Loucy (cell line): Measurements from ENCODE around the gene FRS2.

Source experiments
- H2AFZ ChIP-seq: fragments of 200-600 bp; sonication (generic); 2 replicates; pipeline ENCODE4 v1.6.0; 2016; ENCODE audit warnings: antibody characterized with exemption, mild to moderate bottlenecking, low read length, moderate library complexity
- H3F3A ChIP-seq: fragments of 200-600 bp; 2 replicates; pipeline ENCODE4 v1.6.0; 2016; ENCODE audit warnings: antibody characterized with exemption, low read depth, mild to moderate bottlenecking
- H3K27me3 ChIP-seq: fragments of 200-600 bp; sonication (generic); 2 replicates; pipeline ENCODE4 v1.6.1; 2014; ENCODE audit warnings: low read length, mild to moderate bottlenecking; ENCODE audit not compliant: insufficient read depth, poor library complexity, severe bottlenecking
- H3K36me3 ChIP-seq: fragments of 200-600 bp; sonication (generic); 2 replicates; pipeline ENCODE4 v1.6.1; 2016; ENCODE audit warnings: low read length; ENCODE audit not compliant: insufficient read depth
- H3K4me1 ChIP-seq: fragments of 200-600 bp; sonication (generic); 2 replicates; pipeline ENCODE4 v1.5.1; 2014; ENCODE audit warnings: low read length, mild to moderate bottlenecking; ENCODE audit not compliant: insufficient read depth, poor library complexity, severe bottlenecking
- H3K4me2 ChIP-seq: fragments of 200-600 bp; sonication (generic); 2 replicates; pipeline ENCODE4 v1.6.0; 2014; ENCODE audit warnings: antibody characterized with exemption, low read length, low read depth, mild to moderate bottlenecking; ENCODE audit not compliant: poor library complexity, severe bottlenecking
- H3K4me3 ChIP-seq: fragments of 200-600 bp; sonication (generic); 2 replicates; pipeline ENCODE4 v1.5.1; 2014; ENCODE audit warnings: low read length, mild to moderate bottlenecking, mixed read lengths; ENCODE audit not compliant: poor library complexity, severe bottlenecking
- H3K79me2 ChIP-seq: fragments of 200-600 bp; sonication (generic); 2 replicates; pipeline ENCODE4 v1.6.1; 2014; ENCODE audit warnings: low read length; ENCODE audit not compliant: insufficient read depth
- H3K9ac ChIP-seq: fragments of 200-600 bp; sonication (generic); 2 replicates; pipeline ENCODE4 v1.6.0; 2014; ENCODE audit warnings: mild to moderate bottlenecking, low read depth, low read length, moderate library complexity; ENCODE audit not compliant: poor library complexity, severe bottlenecking
- H3K9me2 ChIP-seq: fragments of 200-600 bp; sonication (generic); replicated peaks from 2 replicates; pipeline ENCODE4 v1.6.1; 2016; ENCODE audit warnings: low read depth, low read length, mixed read lengths
- H3K9me3 ChIP-seq: fragments of 200-600 bp; sonication (generic); 2 replicates; pipeline ENCODE4 v1.6.1; 2014; ENCODE audit warnings: mild to moderate bottlenecking, antibody characterized with exemption, low read length, low read depth; ENCODE audit not compliant: insufficient read depth
- H4K20me1 ChIP-seq: fragments of 200-600 bp; sonication (generic); 2 replicates; pipeline ENCODE4 v1.6.0; 2014; ENCODE audit warnings: antibody characterized with exemption, low read length, mild to moderate bottlenecking; ENCODE audit not compliant: insufficient read depth, poor library complexity, severe bottlenecking
- CTCF ChIP-seq: fragments of 200-600 bp; sonication (generic); conservative IDR thresholded peaks from 2 replicates; pipeline ENCODE4 v1.5.1; 2014; ENCODE audit warnings: mild to moderate bottlenecking, antibody characterized with exemption, low read length
- EZH2phosphoT487 ChIP-seq: fragments of 200-600 bp; IDR thresholded peaks from 2 replicates; pipeline ENCODE4 v1.6.1; 2018; ENCODE audit warnings: antibody characterized with exemption, mild to moderate bottlenecking, moderate library complexity, borderline replicate concordance

Gene FRS2

GRCh38 chr12:69524331-69524630, 54.1 kb downstream of the FRS2 start:
- H3K9me2 ChIP-seq: no peaks in the 10 kb centered on the region

DNA sequence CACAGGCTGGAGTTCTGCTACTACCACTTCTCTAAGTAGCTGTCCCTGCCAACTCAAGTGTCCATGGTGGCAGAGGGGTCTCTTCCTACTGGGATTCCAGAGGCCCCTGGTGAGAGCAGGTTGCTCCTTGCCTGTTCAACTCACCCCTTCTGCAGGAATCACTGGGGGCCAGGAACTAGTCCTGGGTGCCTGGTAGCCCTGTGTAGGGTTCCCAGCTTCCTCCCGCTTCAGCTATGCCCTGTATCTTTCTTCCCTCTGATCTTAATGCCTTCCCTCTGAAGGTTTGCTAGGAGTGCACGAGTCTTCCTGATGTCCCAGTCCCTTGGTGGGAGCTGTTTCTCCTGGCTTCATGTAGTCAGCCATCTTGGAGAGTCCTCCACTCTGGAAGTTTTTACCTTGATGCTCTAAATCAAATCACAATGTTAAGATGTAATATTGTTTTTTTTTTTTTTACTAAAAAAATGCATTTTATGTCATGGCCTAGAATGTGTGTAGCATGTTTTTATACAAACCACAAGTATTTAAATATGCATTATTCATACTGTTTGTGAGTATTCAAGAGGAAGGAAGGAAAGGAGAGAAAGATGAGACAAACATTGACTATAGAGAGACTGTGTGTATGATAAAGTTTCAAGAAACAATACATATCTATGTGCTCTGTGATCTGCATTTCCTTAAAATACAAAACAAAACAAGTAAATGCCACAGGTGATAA, 54.7 kb downstream of the FRS2 start:
- Histone ChIP-seq H3K4me3 (no peak overlapping the region), H3K79me2 (peaks cover 83% of the 10 kb centered on the region), H4K20me1 (peaks cover 8% of the 10 kb centered on the region), H3K4me1 (peaks cover 4% of the 10 kb centered on the region), H3K9me2 (no peaks in the 10 kb centered on the region), H3F3A (no peaks in the 10 kb centered on the region), H3K36me3 (no peaks in the 10 kb centered on the region), H3K9me3 (no peaks in the 10 kb centered on the region), H3K4me2 (no peak overlapping the region), H3K27me3 (no peaks in the 10 kb centered on the region), H3K9ac (no peak overlapping the region), H2AFZ (no peak overlapping the region)
- TF ChIP-seq EZH2phosphoT487 (no peak), CTCF (no peak)

More at GRCh38 chr12:69524331-69524630, 54.1 kb downstream of the FRS2 start:
- Histone ChIP-seq H3K4me3 (no peak overlapping the region), H3K36me3 (no peaks in the 10 kb centered on the region), H3K9ac (no peak overlapping the region), H3F3A (no peaks in the 10 kb centered on the region), H3K9me3 (no peaks in the 10 kb centered on the region), H2AFZ (no peak overlapping the region), H3K4me1 (peaks cover 4% of the 10 kb centered on the region), H3K27me3 (no peaks in the 10 kb centered on the region), H3K79me2 (peaks cover 89% of the 10 kb centered on the region), H4K20me1 (peaks cover 8% of the 10 kb centered on the region), H3K4me2 (no peak overlapping the region)
- TF ChIP-seq EZH2phosphoT487 (no peak), CTCF (no peak)

DNA sequence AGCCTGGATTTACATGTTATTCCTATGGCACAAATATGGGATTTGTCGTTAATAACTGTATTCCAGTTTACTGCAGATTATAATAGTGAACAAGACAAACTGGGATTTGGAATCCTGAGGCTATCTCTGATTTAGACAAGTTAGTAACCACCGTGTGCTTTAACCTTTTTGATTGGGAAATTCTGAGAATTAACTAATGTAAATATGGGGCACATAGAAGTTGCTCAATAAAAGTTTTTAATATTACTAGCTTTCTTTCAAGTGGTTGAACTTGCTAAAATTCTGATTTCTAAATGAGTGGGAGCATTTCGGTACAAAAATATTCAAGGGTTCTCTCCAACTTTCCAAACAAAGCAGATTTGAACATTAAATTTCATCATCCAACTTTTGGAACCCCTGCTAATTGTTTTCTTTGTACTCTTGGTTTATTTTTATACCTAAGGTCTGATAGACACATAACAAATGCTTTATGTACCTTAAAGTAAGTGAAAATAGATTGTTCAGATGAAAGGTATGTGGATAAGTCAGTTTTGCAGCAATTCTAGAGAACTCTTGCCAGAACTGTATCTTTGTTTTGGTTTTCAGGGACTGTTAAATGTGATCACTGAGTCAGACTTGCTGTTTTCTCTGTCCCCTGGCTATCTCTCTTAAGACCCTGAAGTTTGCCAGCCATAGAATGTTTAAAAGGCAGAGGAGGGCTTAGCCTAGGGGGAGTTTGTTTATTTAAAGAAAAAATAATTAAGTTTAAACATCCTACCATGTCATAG, 57.5 kb downstream of the FRS2 start:
- Histone ChIP-seq H3K4me3 (no peak overlapping the region), H3K4me2 (no peak overlapping the region), H3K9me3 (no peaks in the 10 kb centered on the region), H3K9me2 (no peaks in the 10 kb centered on the region), H3K36me3 (peaks cover 7% of the 10 kb centered on the region; the same call in 1 of the 2 replicates), H4K20me1 (peaks cover 8% of the 10 kb centered on the region), H2AFZ (no peak overlapping the region), H3K4me1 (peaks cover 4% of the 10 kb centered on the region), H3F3A (no peaks in the 10 kb centered on the region), H3K79me2 (peaks cover 62% of the 10 kb centered on the region), H3K27me3 (no peaks in the 10 kb centered on the region), H3K9ac (no peak overlapping the region)
- TF ChIP-seq CTCF (no peak), EZH2phosphoT487 (no peak)
